ENCODE results near the gene FCRL2.

FCRL2 gene

GRCh38 chr1:157784801-157785200 is 7.9 kb upstream of the FCRL2 start:
- no peak for TF ChIP-seq NFIC (IDR thresholded peaks at IDR 0.05)
- no peak for TF ChIP-seq FOXM1 (IDR thresholded peaks at IDR 0.05; ENCODE audit: borderline replicate concordance, low read depth)
- no peak for TF ChIP-seq REST (IDR thresholded peaks at IDR 0.05; ENCODE audit: low read depth)
- no peak for TF ChIP-seq USF1 (IDR thresholded peaks at IDR 0.05)
- TF ChIP-seq CEBPB (IDR thresholded peaks at IDR 0.05) = no peak
- TF ChIP-seq TCF12 (IDR thresholded peaks at IDR 0.05; ENCODE audit: low read depth) = no peak

GRCh38 chr1:157782931-157783330 is 6.0 kb upstream of the FCRL2 start:
- TF ChIP-seq EGR1 (IDR thresholded peaks at IDR 0.05) = no peak

- TF ChIP-seq TAF1 (IDR thresholded peaks at IDR 0.05; ENCODE audit: low read depth) = no peak
- TF ChIP-seq CREB1 (IDR thresholded peaks at IDR 0.05; ENCODE audit: low read depth) = no peak
- TF ChIP-seq MAX (IDR thresholded peaks at IDR 0.05) = no peak
- TF ChIP-seq ZBTB7A (IDR thresholded peaks at IDR 0.05; ENCODE audit: low read depth) = no peak
- TF ChIP-seq FOXM1 (IDR thresholded peaks at IDR 0.05; ENCODE audit: borderline replicate concordance, low read depth) = no peak
- no peak for TF ChIP-seq YY1 (IDR thresholded peaks at IDR 0.05; ENCODE audit: low read depth)
- no peak for TF ChIP-seq RAD21 (IDR thresholded peaks at IDR 0.05; ENCODE audit: low read depth)
- no peak for TF ChIP-seq EGR1 (IDR thresholded peaks at IDR 0.05)
- TF ChIP-seq EP300 (IDR thresholded peaks at IDR 0.05; ENCODE audit: borderline replicate concordance) = no peak
- TF ChIP-seq TCF12 (IDR thresholded peaks at IDR 0.05; ENCODE audit: low read depth) = no peak
- TF ChIP-seq NFIC (IDR thresholded peaks at IDR 0.05) = no peak
- TF ChIP-seq USF1 (IDR thresholded peaks at IDR 0.05) = no peak
Observed at GRCh38 chr1:157781048-157781447, 4.1 kb upstream of the FCRL2 start.

- TF ChIP-seq MAX (IDR thresholded peaks at IDR 0.05) = no peak
- TF ChIP-seq CREB1 (IDR thresholded peaks at IDR 0.05; ENCODE audit: low read depth) = no peak
- no peak for TF ChIP-seq TEAD4 (IDR thresholded peaks at IDR 0.05)
- TF ChIP-seq USF1 (IDR thresholded peaks at IDR 0.05) = no peak
- TF ChIP-seq FOXM1 (IDR thresholded peaks at IDR 0.05; ENCODE audit: borderline replicate concordance, low read depth) = no peak
- no peak for TF ChIP-seq REST (IDR thresholded peaks at IDR 0.05; ENCODE audit: low read depth)
- no peak for TF ChIP-seq RAD21 (IDR thresholded peaks at IDR 0.05; ENCODE audit: low read depth)
- no peak for TF ChIP-seq EP300 (IDR thresholded peaks at IDR 0.05; ENCODE audit: borderline replicate concordance)
- TF ChIP-seq ZBTB7A (IDR thresholded peaks at IDR 0.05; ENCODE audit: low read depth) = no peak
- TF ChIP-seq CEBPB (IDR thresholded peaks at IDR 0.05) = no peak
- TF ChIP-seq TCF12 (IDR thresholded peaks at IDR 0.05; ENCODE audit: low read depth) = no peak
- no peak for TF ChIP-seq TAF1 (IDR thresholded peaks at IDR 0.05; ENCODE audit: low read depth)
- no peak for TF ChIP-seq EGR1 (IDR thresholded peaks at IDR 0.05)
- no peak for TF ChIP-seq NFIC (IDR thresholded peaks at IDR 0.05)
- TF ChIP-seq YY1 (IDR thresholded peaks at IDR 0.05; ENCODE audit: low read depth) = no peak
Observed at GRCh38 chr1:157775101-157775870, 1.6 kb downstream of the FCRL2 start.

- TF ChIP-seq TAF1 (IDR thresholded peaks at IDR 0.05; ENCODE audit: low read depth) (no peak), CREB1 (IDR thresholded peaks at IDR 0.05; ENCODE audit: low read depth) (no peak), RAD21 (IDR thresholded peaks at IDR 0.05; ENCODE audit: low read depth) (no peak)
Observed at GRCh38 chr1:157774412-157774811, 2.5 kb downstream of the FCRL2 start.
